Stimulated activated naive CD8-positive, alpha-beta T cell treated with anti-CD3 and anti-CD28 coated beads, Interleukin-15, Interleukin-2, amounts not matched to agents 100 U/mL and 50 U/mL, for 24 hours (primary cell): ENCODE results near the gene SAP30L.

Source experiments
- ATAC-seq: fragments of 150-1000 bp; cut with Tn5 transposase; one replicate; pipeline ENCODE4 v1.10.0; 2021
- DNase-seq: peaks from one replicate; pipeline ENCODE4 v3.0.0; 2021

The SAP30L gene

GRCh38 chr5:154421868-154422267, 23.9 kb upstream of the SAP30L start:
- peak; percentile 65 for ATAC-seq
- peak; percentile 37 for DNase-seq

DNA sequence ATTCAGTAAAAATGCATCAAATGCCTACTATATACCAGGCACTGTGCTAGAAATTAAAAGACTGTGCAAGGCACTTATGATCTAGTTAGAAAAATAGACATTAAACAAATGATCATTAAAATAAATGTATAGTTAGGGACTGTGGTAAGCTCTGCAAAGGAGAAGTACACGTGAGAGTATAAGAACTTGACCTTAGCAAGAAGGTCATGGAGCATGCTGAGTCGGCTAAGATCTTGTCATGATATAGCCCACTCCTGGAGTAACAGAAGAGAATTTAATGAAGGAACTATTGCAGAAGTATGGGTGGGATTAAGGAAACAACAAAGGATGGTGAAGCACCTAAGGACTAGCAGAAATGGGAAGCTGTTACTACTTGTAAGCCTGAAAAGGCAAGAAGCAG, 23.5 kb upstream of the SAP30L start:
- DNase-seq, result no peak
- no peak for ATAC-seq

DNA sequence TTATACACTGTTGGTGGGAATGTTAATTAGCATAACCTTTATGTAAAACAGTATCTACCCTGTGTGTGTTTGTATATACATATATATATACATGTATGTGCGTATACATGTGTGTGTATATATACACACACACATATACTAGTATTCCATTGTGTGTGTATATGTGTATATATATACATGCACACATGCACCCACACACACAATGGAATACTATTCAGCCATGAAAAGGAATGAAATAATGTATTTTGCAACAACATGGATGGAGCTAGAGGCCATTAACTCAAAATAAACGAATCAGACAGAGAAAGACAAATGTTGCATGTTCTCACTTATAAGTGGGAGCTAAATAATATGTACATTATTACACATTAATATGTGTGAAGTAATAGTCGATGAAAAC, 17.6 kb upstream of the SAP30L start:
- DNase-seq (no peak), ATAC-seq (no peak)

GRCh38 chr5:154429341-154429740, 16.5 kb upstream of the SAP30L start:
- ATAC-seq, result no peak
- no peak for DNase-seq

DNA sequence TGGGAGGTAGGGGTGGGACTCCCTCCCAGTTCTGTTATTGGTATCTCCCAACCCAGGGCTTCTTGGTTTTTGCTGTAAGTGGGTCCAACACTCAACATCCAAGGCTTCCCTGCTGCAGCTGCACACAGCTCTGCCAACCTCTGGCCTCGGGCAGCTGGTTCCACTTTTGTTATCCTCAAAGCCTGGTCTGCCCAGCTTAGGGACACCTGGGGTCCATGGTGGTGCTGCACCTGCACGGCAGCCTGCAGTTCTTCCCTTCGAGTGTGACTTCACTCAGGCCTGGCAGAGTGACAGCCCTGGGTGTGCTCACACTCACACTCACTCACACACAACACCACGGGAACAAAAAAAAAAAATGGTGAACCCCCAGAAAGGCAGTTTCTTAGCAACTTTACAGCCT, 15.3 kb upstream of the SAP30L start:
- ATAC-seq (no peak), DNase-seq (no peak)

DNA sequence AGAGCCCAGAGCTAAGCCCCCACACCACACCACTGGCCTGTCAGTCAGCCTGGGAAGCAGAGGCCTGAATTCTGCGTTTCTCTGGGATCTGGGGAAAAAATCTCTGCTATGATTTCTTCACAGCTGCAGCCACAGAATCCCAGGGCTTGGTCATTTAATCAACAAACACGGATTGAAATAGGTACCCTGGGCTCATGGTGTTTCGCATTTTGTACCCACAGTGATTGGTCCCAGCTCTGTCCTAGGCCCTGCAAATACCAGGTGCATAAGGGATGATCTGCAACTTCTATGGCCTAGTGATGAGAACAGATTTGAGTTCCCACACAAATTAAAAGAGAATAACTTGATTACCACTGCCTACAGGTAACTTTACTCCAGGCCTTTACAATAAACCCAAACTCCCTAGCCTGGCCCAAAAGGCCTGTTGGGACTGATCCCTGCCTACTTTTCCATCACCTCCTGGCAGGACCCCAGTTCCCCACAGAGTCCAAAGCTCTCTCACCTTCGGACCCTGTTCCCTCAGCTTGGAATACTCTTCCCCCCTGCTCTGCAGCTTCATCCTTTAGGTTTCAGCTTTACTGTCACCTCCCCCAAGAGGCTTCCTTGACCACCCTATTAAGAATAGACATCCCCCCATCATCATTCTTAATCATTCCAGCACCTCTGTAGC, 14.7 kb upstream of the SAP30L start:
- ATAC-seq (no peak), DNase-seq (no peak)

GRCh38 chr5:154435226-154435625, 10.6 kb upstream of the SAP30L start:
- ATAC-seq (no peak), DNase-seq (no peak)

DNA sequence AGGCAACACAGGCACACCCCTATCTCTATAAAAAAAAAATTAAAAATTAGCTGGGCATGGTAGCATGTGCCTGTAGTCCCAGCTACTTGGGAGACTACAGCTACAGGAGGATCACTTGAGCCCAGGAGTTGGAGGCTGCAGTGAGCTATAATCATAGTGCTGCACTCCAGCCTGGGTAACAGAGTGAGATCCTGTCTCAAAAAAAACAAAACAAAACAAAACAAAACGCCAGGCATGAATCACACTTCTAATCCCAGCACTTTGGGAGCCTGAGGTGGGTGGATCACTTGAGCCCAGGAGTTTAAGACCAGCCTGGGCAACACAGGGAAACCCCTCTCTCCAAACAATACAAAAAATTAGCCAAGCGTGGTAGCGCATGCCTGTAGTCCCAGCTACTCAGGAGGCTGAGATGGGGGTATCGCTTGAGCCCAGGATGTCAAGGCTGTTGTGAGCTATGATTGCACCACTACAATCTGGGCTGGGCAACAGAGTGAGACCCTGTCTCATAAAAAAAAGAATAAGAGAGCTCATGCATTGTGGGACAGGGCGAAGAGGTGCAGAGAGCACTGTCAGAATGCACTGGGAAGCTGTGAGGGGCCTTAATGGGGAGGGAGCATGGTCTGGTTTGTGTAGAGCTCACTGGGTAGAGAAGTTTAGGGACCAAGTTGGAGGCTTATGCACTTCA, 8.4 kb upstream of the SAP30L start:
- no peak for DNase-seq
- no peak for ATAC-seq

DNA sequence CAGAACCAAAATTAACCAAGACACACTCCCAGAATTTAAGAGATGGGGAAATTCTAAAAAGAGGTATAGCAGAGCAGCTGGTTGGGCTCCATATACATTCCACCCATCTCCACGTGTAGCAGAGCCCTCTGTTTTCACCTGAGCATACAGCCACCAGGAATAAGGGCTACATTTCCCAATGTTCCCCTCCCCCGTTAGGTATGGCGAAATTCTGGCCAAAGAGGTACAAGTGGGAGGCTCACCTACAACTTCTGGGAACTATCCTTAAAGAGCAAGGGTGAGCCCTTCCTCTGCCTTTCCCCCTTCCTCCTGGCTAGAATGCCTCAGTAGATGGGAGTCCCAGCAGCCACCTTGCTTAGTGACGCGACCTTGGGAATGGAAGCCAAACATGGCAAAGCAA, 5.3 kb upstream of the SAP30L start:
- ATAC-seq, result no peak
- no peak for DNase-seq

- DNase-seq, result no peak
- ATAC-seq, result no peak
Observed at GRCh38 chr5:154442801-154443200, 3.0 kb upstream of the SAP30L start.

DNA sequence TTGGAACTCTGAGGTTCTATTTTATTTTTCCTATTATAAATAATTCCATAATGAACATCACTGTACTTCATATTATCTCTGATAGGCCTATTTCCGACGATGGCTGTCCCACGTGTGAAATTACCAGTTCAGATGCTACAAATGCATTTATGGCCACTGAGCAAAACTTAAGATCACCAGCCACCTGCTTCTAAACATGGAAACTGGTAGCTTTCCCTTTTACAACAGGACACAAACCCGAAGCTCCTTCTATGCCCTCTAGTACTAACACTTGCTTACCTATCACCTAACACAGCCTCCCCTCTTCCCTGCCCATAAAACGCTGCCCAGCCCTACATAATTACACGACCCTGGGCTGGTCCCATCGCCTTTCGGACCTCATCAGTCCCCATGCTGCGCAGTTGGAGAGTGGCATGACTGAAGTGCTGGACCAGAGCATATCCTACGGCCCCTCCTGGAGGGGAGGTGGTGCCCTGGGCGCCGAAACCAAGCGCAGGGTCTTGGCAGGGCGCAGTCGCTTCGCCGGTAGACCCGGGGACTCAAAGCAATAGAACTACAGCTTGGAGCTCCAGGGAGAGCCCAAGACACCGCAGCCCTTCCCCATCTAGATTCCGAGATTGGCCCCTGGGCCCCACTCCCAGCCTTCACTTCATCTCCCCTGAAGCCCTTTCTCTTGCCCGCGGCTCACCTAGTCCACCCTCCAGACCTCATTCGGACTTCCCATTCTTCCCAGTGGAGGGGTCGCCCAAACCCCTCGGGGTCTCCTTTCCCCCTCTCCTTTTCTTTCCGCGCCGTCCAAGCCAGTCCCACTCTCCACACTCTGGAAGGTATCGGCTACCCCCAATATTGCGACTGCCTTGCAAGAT, 1.0 kb upstream of the SAP30L start:
- ATAC-seq, result peak; percentile 3
- DNase-seq, result peak; percentile 21

- ATAC-seq (no peak), DNase-seq (peak; percentile 46)
Observed at GRCh38 chr5:154446195-154447088, 645 bp downstream of the SAP30L start.

- ATAC-seq (no peak), DNase-seq (no peak)
Observed at GRCh38 chr5:154447089-154447725, 1.4 kb downstream of the SAP30L start.

GRCh38 chr5:154449786-154450185, 4.0 kb downstream of the SAP30L start:
- ATAC-seq, result no peak
- DNase-seq, result no peak

GRCh38 chr5:154451957-154452356, 6.2 kb downstream of the SAP30L start:
- ATAC-seq (no peak), DNase-seq (no peak)

DNA sequence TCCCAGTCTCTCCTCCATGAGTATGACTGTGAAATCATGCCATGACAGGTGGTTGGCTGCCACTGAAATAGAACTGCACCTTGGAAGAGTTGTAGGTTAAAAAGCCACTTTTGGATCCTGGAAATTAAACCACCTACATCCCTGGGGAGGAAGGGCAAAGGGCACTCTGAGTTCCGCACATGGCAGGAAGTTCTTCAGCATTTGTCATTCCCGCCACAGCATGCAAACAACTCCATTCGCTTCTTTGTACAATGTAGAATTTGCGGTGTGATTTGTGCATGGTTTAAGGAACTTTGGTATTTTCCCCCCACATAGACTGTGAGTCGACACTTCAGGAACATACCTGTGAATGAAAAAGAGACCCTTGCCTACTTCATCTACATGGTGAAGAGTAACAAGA, 9.8 kb downstream of the SAP30L start:
- ATAC-seq, result no peak
- no peak for DNase-seq

- DNase-seq, result no peak
- no peak for ATAC-seq
Observed at GRCh38 chr5:154456540-154456939, 10.7 kb downstream of the SAP30L start.

DNA sequence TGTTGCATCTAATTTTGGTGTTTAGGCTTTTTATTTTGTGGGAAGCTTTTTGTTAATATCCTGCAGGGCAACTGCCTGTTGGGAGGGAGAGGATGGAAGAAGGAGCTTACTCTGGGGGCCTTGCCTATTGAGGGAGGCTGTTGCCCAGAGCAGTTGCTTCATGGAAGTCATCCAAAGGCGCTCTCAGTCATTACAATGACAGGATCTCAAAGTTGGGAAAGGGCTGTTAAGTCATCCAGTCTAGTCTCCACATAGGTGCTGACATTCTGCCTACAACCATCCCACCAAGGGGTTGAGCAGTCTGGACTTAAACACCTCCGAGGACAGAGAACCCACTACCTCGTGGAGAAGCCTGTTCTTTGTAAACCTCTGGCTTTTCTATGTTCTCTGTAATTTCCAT, 13.2 kb downstream of the SAP30L start:
- ATAC-seq, result no peak
- no peak for DNase-seq

DNA sequence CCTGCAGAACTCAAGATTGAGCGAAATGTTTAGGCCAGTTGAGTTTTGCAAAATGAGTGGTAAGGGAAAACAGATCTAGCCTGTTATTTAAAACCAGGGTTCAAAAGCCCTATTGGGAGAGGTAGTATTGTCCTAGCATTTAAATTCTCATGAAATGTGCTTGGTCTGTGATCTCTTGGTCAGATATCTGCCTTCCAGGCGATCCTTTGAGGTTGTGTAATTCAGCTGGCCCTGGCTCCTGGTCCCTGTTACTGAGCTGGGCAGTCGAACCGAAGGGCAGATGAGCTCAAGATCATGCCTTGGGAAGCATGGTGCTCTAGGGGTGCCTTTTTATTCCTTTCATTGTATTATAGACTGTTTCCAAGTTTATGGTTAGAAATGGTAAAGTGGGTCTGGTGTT, 14.4 kb downstream of the SAP30L start:
- no peak for DNase-seq
- ATAC-seq, result no peak

GRCh38 chr5:154461531-154461930, 15.7 kb downstream of the SAP30L start:
- DNase-seq (no peak), ATAC-seq (no peak)

GRCh38 chr5:154464438-154464837, 18.6 kb downstream of the SAP30L start:
- DNase-seq (no peak), ATAC-seq (no peak)

- no peak for DNase-seq
Observed at GRCh38 chr5:154465169-154465568, 19.4 kb downstream of the SAP30L start.

More at GRCh38 chr5:154465169-154465568, 19.4 kb downstream of the SAP30L start:
- no peak for ATAC-seq
